GM18873 (cell line): ENCODE data around the gene TACC2.

Experiments
- ATAC-seq: cut with Tn5 transposase; IDR thresholded peaks from one replicate; pipeline ENCODE4 v1.9.1; 2021; ENCODE audit warnings: mild to moderate bottlenecking, moderate library complexity, moderate number of reproducible peaks; ENCODE audit not compliant: unreplicated experiment, low FRiP score

TACC2 gene

DNA sequence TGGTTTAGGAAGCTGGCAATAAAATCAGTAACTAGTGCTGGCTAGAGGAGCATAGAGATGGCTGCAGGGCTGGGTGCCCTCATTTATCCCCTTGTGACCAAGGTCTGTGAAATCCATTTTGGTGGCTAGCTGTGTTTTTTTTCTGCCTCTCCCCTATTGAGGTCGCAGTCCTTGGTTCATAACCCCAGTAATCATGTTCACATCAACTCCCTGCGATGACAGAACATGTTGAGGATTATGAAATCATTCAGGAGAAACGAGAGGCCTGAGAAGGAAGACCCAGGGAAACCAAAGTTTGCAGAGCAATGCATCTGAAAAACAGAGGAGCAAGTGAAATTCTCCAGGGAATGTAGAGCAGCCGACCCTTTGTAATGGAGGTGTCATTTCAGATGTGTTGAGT lies 126.9 kb downstream of the TACC2 start:
- no peak for ATAC-seq

DNA sequence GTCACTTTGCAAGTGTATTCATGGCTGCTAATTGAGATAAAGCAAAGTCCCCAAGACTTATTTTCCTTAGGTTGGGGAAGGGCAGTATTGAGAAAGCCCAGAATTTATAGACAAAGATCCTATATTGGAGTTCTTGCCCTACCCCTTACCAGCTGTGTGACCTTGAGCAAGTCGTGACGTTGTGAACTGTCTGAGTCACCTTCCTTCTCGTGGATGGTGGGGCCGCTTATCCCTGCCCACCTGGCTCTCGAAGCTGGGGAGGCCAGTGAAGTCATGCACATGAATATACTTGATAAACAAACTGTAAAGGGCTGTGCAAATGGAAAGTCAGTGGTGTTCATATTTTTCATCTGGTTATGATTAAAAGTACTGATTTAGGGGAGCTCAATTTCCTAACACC lies 127.4 kb downstream of the TACC2 start:
- no peak for ATAC-seq

DNA sequence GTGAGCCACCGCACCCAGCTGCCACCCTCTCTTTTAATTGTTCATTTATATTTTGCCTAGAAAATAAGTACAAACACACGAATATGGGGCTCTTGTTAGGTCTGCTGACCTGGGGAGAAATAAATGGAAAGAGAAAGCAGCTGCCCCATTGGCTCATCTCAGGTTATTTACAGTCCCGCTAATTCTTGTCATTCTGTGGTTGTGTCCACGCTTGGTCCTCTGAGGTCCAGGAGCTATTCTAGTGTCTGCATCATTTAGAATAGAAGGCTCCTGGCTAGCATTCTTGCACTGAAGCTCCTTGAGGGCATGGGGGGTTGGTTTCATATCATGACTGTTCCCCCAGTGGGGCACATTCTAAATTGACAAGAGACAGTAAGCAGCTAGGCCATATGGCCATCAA lies 128.5 kb downstream of the TACC2 start:
- ATAC-seq, result no peak

DNA sequence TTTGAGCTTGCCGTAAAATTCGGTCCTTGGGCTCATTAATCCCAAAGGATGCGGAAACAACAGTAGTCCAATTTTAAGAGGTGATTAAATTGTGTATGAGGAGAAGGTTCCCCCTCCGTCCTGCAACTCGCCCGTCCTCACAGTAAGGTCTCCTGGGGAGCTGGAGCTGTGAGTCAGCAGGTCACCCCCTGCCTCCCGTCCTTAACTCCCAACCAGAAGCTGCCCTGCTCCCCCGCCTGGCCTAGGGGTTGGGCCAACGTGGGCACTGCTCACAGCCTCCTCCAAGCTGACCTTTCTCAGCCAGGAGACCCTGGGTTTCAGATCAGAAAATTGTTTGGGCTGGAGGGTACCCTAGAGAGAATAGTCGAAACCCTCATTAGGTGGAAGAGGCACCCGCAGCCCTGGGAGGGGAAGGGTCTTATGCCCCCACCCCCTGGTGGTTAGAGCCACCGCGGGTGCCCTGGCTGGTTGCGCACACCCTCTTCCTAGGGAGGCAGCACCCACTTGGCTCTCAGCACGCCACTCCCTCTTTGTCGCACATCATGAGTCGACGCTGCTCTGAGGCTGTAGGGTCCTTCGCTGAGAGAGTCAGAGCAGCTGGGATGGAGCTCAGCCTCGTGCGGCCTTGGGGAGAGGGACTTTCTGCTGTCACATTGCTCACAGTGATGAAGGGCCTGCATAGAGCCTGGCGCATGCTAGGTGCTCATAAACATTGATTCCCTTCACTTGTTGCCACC lies 131.2 kb downstream of the TACC2 start:
- no peak for ATAC-seq

DNA sequence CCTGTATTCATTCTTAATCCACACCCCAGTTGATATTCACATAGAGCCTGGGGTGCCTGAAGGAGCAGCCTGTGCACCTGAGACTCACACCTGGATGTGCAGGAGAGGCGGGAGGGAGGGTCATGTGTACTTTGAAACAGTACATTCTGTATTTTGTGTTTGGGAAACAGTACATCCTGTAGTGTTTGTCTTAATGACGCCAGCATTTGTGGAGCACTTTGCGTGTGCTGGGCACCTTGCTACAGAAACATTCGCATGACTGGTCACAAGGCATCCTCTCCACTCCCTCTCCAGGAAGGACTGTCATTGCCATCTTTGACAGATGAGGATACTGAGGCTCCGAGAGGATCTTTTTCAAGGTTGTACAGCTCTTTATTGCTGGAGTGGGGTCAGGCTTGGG lies 132.1 kb downstream of the TACC2 start:
- no peak for ATAC-seq

DNA sequence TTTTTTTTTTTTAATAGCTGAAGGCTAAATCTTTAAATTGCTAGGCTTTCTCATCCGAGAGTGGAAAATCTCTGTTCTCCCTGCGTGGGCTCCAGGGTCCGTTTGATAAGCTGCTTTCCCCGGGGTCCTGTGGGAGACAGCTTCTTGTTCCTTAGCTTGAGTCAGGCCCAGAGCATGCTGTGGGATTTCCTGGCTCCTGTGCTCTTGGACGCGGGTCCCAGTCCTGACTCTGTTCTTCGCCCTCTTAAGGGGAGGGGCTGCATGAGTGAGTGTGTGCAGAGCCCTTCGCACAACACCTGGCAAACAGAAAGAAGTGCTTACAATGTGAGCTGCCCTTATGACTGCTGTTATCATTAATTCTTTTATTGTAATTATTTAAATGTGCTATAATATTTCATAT lies 133.5 kb downstream of the TACC2 start:
- no peak for ATAC-seq

DNA sequence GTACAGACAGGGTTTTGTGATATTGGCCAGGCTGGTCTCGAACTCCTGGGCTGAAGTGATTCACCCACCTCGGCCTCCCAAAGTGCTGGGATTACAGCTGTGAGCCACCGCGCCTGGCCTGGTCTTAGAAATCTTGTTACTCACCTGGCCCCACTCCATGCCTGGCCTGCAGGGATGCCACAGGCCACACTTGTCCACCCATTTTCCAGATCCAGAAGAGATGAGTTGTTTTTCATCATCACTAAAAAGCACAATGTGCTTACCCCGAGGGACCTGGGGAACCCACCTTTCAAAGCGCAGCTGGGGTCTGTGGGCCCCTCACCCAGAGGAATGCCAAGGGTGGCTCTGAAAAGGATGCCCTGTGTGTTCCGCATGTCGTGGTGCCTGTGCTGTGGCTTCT lies 134.2 kb downstream of the TACC2 start:
- ATAC-seq, result no peak

DNA sequence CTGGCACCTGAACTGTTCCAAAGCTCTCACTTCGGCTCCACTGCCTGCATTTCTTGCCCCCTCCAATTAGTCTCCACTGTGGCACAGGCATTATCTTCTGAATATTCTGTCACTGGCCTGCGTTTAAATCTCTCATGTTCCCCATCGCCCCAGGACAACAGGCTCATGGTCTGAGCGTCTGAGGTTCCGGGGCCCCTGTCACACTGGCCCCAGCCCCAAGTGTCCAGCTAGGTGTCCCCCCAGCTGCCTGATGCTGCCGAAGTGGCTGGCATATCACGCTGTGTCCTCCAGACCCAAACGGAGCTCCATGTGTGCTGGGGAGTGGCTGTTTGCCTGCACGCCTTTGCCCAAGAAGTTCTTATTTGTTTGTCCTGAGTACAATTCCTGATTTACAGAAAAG lies 135.4 kb downstream of the TACC2 start:
- ATAC-seq, result no peak

DNA sequence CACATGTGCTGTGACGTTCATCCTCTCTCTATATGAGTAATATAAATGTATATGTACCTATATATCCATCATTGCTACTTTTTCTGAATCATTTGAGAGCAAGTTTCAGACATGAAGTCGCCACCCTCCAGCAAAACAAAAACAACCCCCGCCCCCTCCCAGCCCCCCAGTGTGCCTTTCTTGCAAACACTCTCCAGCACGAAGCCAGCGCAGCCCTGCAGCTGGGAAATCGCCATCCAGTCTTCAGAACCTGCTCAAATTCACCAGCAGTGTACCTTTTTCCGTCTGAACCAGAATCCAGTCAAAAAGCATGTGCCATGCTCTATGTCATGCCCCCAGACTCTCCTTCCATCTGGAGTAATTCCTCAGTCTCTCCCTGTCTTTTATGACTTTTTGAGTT lies 135.8 kb downstream of the TACC2 start:
- ATAC-seq, result no peak

DNA sequence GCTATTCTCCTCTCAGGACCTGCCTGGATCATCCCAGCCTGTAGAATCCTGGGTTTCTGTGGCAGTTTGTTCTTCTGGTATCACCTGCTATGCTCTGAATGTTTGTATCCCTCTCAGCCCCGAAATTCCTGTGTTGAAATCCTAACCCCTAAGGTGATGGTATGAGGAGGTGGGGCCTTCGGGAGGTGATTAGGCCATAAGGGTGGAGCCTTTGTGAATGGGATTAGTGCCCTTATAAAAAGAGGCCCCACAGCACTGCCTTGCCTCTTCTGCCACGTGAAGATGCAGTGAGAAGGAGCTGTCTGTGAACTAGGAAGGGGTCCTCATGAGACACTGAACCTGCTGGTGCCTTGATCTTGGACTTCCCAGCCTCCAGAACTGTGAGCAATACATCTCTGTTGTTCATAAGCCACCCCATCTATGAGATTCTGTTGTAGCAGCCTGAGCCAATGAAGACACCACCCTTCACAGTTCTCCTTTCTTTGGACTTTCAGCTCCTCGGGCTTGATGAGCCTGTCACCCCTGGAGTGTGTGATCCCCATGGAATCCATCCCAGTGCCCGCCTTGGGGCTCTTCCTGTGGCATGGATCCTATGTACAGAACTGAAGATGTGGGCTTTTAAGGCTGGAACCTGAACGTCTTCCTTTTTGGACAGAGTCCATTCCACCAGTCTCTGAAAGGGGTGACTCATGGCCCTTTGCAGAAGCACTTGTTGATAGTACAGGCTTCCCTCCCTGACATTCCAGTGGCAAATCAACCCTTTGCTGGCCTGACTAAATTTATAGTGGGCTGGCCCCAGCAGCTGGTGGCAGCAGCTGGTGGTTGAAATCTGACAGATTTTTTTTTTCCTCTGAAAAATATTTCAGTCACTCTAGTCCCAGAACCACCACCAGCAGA lies 138.0 kb downstream of the TACC2 start:
- no peak for ATAC-seq

DNA sequence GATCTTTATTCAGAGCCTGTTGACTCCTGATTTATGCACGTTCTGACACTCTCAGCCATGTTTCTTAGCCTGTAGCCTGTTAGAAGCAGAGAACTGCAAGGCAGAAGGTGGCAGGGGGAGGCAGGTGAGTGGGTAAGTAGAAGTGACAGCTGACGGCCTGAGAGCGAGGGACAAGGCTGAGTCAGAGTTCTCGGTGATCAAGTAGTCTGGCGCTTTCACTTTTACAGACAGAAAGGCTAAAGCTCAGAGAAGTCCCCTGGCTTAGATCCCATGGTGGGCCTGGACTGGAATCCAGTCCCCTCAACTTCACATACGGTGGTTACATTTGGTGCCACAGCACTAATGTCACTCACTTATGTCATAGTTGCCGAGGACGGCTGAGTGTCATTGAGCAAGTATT lies 139.0 kb downstream of the TACC2 start:
- no peak for ATAC-seq

DNA sequence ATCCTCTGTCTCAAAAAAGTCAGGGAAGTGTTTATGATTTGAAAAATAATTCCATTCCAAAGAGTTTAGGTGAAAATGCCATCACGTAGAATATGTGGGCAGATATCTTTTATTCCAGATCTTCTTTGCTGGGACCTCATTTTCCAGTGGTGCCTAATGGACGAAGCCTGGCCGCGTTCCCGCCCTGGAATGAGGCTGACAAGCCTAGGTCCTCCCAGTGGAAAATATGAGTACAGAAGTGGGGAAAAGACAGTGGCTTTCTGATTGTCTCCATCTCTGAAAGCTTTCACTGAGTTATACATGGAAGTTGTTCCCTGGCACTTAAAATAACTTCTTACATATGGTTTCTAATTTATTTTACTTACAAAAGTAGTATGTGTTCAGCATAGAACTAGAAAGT lies 139.4 kb downstream of the TACC2 start:
- ATAC-seq, result no peak

DNA sequence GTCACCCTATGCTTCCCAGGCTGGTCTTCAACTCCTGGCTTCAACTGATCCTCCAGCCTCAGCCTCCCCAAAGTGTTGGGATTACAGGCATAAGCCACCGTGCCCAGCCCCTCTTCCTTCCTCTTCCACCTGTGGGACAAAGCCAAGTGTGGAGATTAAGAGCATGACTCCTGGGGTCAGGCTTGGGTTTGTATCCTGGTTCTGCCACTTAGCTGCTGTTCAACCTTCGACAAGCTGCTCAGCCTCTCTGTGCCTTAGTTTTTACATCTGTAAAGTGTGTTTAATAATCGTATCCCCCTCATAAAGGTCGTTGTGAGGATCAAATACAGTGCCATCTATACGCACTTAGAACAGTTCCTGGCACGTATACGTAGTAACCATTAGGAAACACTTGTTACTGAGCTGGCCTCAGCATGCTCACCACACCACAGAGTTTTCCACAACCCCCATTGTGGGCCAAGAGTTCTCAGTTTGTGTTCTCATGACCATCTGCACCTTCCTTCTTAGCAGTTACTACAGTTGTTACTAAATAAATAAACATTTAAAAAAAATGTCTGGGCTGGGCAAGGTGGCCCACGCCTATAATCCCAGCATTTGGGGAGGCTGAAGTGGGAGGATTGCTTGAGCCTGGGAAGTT lies 141.6 kb downstream of the TACC2 start:
- no peak for ATAC-seq

DNA sequence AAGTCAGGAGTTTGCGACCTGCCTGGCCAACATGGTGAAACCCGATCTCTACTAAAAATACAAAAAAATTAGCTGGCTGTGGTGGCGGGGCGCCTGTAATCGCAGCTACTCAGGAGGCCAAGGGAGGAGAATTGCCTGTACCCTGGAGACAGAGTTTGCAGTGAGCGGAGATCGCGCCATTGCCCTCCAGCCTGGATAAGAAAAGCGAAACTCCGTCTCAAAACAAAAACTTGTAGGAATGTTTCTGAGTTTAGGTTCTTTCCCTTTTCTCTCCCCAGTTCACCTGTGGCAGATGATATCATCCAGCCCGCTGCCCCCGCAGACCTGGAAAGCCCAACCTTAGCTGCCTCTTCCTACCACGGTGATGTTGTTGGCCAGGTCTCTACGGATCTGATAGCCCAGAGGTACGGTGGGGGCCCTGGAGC lies 143.4 kb downstream of the TACC2 start:
- ATAC-seq, result no peak

DNA sequence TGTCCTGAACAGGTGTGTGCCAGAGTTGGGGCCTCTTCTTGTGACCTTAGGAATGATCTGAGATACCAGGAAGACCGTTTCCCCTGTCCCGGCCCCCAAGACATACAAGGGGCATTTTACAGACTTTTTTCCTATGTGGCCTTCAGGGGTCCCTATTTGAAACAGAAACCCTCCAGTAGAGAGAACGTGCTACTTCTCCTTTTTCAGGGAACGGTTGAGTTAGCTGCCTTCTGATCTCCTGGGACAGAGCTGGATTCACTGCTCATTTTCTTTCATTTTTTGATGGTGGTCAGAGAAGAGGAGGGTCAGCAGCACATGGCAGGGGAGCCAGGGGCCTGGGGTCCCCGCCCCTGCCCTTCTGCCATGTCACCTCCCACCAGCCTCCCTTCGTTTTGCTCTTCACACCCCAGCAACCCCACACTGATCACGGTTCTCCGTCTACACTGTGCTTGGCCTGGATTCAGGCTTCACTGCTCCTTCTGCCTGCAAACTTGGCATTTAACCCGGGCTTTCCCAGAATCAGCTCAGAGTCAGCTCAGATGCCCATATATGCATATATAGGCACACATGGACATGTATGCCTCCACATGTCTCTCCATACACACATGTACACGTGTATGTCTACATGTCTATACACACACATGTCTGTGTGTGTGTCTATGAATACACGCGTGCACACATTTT lies 144.1 kb downstream of the TACC2 start:
- ATAC-seq, result no peak

DNA sequence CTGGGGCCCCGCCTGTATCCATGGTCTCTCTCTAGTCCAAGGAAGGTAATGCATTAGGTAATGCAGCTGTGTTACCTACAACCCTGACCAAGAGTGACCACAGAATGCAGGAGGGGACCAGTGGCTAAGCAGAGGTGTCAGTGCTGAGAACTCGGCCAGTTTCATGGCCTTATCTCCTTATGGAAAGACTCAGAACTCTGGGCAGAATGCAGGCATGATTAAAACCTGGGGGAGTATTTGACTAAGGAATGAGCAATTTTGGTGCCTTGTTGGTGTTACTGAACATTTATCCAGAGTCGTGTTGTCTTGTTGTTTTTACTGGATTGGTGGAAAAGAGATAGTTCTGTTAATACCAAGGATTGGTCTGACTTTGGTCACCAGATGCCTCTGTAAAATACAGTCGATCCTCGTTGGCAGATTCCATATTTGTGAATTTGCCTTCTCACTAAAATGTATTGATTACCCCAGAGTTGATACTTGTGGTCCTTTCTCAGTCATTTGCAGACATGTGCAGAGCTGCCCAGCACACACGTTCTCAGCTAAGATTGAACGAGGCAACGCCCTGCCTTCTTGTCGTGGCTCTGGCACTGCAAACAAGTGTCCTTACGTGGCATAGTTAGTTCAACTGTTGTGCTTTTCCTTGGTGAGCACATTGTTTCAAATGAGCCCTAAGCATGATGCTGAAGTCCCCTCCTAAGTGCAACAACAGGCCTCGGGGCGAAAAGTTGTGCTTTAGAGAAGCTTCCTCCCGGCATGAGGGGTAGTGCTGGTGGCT lies 146.5 kb downstream of the TACC2 start:
- no peak for ATAC-seq

DNA sequence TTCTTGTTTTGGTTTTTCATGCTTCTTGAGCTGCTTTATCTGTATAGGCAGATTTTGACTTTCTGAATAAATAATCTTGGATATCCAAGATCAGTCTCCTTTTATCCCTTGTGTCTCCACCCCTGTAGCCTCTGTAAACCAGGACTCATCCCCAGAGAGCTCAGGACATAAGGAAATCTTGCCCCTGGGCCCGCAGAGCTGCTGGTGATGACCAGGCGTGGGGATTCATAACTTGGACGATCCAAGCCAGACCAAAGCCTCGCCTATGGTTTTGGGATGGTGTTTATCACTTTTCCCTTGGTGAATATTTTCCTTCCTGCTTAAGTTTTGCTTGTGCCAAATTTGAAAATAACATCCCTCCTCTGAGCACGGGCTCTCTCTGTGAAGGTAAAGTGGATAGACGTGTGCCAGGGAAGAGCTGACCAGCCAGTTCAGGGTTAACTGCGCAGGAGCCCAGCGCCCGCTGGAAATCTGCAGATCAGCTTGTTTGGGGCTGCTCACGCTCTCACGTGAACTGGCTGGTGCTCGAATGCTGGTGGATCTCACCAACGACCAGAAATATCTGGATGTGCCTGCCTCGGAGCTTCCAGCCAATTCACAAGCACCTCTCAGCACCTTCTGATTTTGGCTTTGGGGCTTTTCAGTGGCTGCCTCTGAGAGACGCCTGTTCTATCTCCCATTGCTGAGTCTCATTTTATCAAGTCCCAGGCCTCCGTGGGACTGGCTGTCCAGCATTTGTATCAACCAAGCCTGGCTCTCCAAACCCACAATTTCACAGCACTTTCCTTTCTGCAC lies 150.1 kb downstream of the TACC2 start:
- ATAC-seq, result no peak

DNA sequence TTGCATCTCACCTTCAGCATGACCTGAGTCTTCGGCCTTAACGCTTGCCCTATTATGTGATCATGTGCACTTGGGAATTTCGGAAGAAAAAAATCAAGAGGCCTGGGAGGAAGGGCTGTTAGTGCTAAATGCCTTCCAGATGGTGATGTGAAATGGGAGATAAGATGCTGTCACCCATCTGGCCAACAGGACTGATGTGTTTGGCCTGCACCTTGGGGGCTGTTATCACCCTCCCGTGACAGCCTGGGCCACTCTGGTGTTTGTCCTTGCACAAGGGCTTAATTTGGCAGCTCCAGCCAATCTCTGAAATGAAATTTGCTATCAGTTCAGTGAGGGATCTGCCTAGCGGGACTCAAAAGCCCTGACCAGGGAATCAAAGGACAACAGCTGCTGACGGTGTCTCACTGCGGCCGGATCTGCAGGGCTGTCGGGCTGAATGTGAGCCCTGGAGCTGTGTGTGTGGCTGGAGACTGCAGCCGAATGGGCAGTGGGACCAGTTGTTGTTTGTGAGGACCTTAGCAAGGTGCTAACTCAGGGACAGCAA lies 150.7 kb downstream of the TACC2 start:
- no peak for ATAC-seq

DNA sequence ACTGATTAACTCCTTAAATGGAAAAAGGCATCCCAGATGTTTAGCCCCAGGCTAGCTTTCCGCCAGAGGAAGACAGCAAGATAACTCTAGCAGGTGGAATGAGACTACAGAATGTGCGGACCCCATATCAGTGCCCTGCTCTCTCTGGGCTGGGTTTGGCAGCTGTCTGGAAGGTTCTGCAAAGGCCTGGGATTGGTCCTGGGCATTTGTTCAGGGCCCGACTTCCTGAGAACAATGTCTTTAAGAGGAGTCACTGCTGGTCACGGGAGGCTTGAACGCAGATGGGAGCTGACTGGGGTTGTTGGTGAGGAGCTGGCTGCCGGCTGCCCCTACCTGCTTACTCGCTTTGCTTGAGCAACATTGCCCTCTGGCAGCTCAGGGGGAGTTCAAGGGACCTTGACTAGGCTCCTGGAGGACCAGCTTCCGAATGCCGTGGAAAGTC lies 151.5 kb downstream of the TACC2 start:
- ATAC-seq, result no peak
